GM18870 (cell line): ENCODE measurements around the gene EID3.
"Not testable (repeated sequence)": the region's sequence is repeated elsewhere in the genome, so short reads cannot be mapped to it uniquely, and the experiment has no call there.

Source experiments
- ATAC-seq: cut with Tn5 transposase; IDR thresholded peaks from one replicate; pipeline ENCODE4 v1.9.1; 2021; ENCODE audit warnings: moderate library complexity; ENCODE audit not compliant: unreplicated experiment

The EID3 gene

GRCh38 chr12:104303538-104304151 lies at the start of gene EID3:
Gene EID3, plus strand, starts transcription at chr12:104303739. Its CDS starts 196 bp downstream, at chr12:104303935.
- ATAC-seq, result no peak

GRCh38 chr12:104257913-104258472 lies 45.5 kb upstream of the EID3 start:
- ATAC-seq, result no peak

GRCh38 chr12:104258476-104259067 lies 45.0 kb upstream of the EID3 start:
- no peak for ATAC-seq

GRCh38 chr12:104263026-104263425 lies 40.5 kb upstream of the EID3 start:
- no peak for ATAC-seq

- ATAC-seq, result no peak
Measured at GRCh38 chr12:104263580-104264358, 39.8 kb upstream of the EID3 start.

- not testable (repeated sequence) for ATAC-seq
Measured at GRCh38 chr12:104265436-104265835, 38.1 kb upstream of the EID3 start.

- no peak for ATAC-seq
Measured at GRCh38 chr12:104272938-104273337, 30.6 kb upstream of the EID3 start.

GRCh38 chr12:104273503-104273902 lies 30.0 kb upstream of the EID3 start:
- ATAC-seq, result no peak

GRCh38 chr12:104274811-104275210 lies 28.7 kb upstream of the EID3 start:
- ATAC-seq, result no peak

- no peak for ATAC-seq
Measured at GRCh38 chr12:104275689-104276088, 27.9 kb upstream of the EID3 start.

GRCh38 chr12:104276273-104277131 lies 27.0 kb upstream of the EID3 start:
- ATAC-seq, result no peak

GRCh38 chr12:104279164-104279563 lies 24.4 kb upstream of the EID3 start:
- no peak for ATAC-seq

GRCh38 chr12:104280111-104280510 lies 23.4 kb upstream of the EID3 start:
- no peak for ATAC-seq

GRCh38 chr12:104280717-104281458 lies 22.7 kb upstream of the EID3 start:
- ATAC-seq, result no peak

- ATAC-seq, result no peak
Measured at GRCh38 chr12:104281636-104282035, 21.9 kb upstream of the EID3 start.

- no peak for ATAC-seq
Measured at GRCh38 chr12:104282109-104282508, 21.4 kb upstream of the EID3 start.

- ATAC-seq, result peak; percentile 4
Measured at GRCh38 chr12:104285740-104286515, 17.6 kb upstream of the EID3 start.

- ATAC-seq, result peak; percentile 85
Measured at GRCh38 chr12:104286516-104287482, 16.7 kb upstream of the EID3 start.
